Neural cell (in vitro differentiated cells): ENCODE results near the gene SKA3. TPM values are rescaled to one million over a fixed set of nuclear protein-coding genes. Genes with fewer than 3 reads are reported as not detected.

Experiments used
- H2AFZ ChIP-seq: fragments of 200-600, 300-800 bp; sonication (generic), shearing (Covaris generic); 2 replicates; pipeline ENCODE4 v1.6.0; 2014; ENCODE audit warnings: low read depth, mild to moderate bottlenecking, antibody characterized with exemption, low read length, moderate library complexity
- H3F3A ChIP-seq: fragments of 200-600 bp; shearing (Covaris generic); 2 replicates; pipeline ENCODE4 v1.6.1; 2016; ENCODE audit warnings: mild to moderate bottlenecking, moderate library complexity, mixed read lengths, antibody characterized with exemption, low read length; ENCODE audit not compliant: insufficient read depth, poor library complexity, severe bottlenecking
- H3K27ac ChIP-seq: fragments of 200-600, 300-800 bp; sonication (generic), shearing (Covaris generic); 2 replicates; pipeline ENCODE4 v1.5.1; 2014; ENCODE audit warnings: mild to moderate bottlenecking, low read length, moderate library complexity
- H3K27me3 ChIP-seq: fragments of 300-800, 200-600 bp; sonication (generic), shearing (Covaris generic); 2 replicates; pipeline ENCODE4 v1.6.0; 2014; ENCODE audit warnings: mild to moderate bottlenecking, low read depth, low read length, moderate library complexity; ENCODE audit not compliant: insufficient read depth
- H3K36me3 ChIP-seq: fragments of 300-800, 200-600 bp; sonication (generic), shearing (Covaris generic); 2 replicates; pipeline ENCODE4 v1.5.1; 2014; ENCODE audit warnings: mild to moderate bottlenecking, antibody characterized with exemption, low read length, moderate library complexity; ENCODE audit not compliant: insufficient read depth
- H3K4me2 ChIP-seq: fragments of 300-800, 200-600 bp; sonication (generic), shearing (Covaris generic); 2 replicates; pipeline ENCODE4 v1.6.0; 2014; ENCODE audit warnings: mild to moderate bottlenecking, low read length
- H3K4me3 ChIP-seq: fragments of 300-800, 200-600 bp; sonication (generic), shearing (Covaris generic); 2 replicates; pipeline ENCODE4 v1.5.1; 2014; ENCODE audit warnings: mild to moderate bottlenecking, low read length, moderate library complexity
- H3K79me2 ChIP-seq: fragments of 200-600 bp; shearing (Covaris generic); replicated peaks from 2 replicates; pipeline ENCODE4 v1.6.0; 2014; ENCODE audit warnings: mild to moderate bottlenecking, low read length, moderate library complexity; ENCODE audit not compliant: insufficient read depth
- H3K9ac ChIP-seq: fragments of 300-800, 200-600 bp; sonication (generic), shearing (Covaris generic); 2 replicates; pipeline ENCODE4 v1.6.1; 2016; ENCODE audit warnings: mild to moderate bottlenecking, low read length, mixed read lengths
- H3K9me2 ChIP-seq: fragments of 200-600 bp; shearing (Covaris generic); 2 replicates; pipeline ENCODE4 v1.6.1; 2016; ENCODE audit warnings: mild to moderate bottlenecking, low read length, mixed read lengths; ENCODE audit not compliant: insufficient read depth
- H3K9me3 ChIP-seq: fragments of 200-600, 300-800 bp; sonication (generic), shearing (Covaris generic); 2 replicates; pipeline ENCODE4 v1.6.1; 2016; ENCODE audit warnings: mild to moderate bottlenecking, mixed run types, low read length, moderate library complexity, mixed read lengths
- H4K20me1 ChIP-seq: fragments of 200-600 bp; shearing (Covaris generic); 2 replicates; pipeline ENCODE4 v1.6.1; 2016; ENCODE audit warnings: mild to moderate bottlenecking, mixed run types; ENCODE audit not compliant: insufficient read depth
- CTCF ChIP-seq: fragments of 450-650 bp; IDR thresholded peaks from 2 replicates; pipeline ENCODE4 v1.5.1; 2014; ENCODE audit warnings: antibody characterized with exemption, mild to moderate bottlenecking, moderate library complexity; ENCODE audit not compliant: poor library complexity, severe bottlenecking
- EP300 ChIP-seq: fragments of 450-650 bp; conservative IDR thresholded peaks from 2 replicates; pipeline ENCODE4 v1.6.1; 2014; ENCODE audit warnings: antibody characterized with exemption, mild to moderate bottlenecking, moderate library complexity; ENCODE audit not compliant: poor library complexity, severe bottlenecking
- EZH2 ChIP-seq: fragments of 200-600, 300-800 bp; shearing (Covaris generic), sonication (generic); IDR thresholded peaks from 2 replicates; pipeline ENCODE4 v1.6.1; 2014; ENCODE audit warnings: antibody characterized with exemption, low read length, borderline replicate concordance, mild to moderate bottlenecking; ENCODE audit not compliant: insufficient read depth, poor library complexity, severe bottlenecking
- MXI1 ChIP-seq: fragments of 450-650 bp; conservative IDR thresholded peaks from 2 replicates; pipeline ENCODE4 v1.6.1; 2014; ENCODE audit warnings: antibody characterized with exemption, mild to moderate bottlenecking; ENCODE audit not compliant: poor library complexity, severe bottlenecking
- POLR2AphosphoS5 ChIP-seq: IDR thresholded peaks from 2 replicates; pipeline ENCODE4 v1.6.1; 2012
- RAD21 ChIP-seq: fragments of 450-650 bp; conservative IDR thresholded peaks from 2 replicates; pipeline ENCODE4 v1.6.1; 2014; ENCODE audit warnings: antibody characterized with exemption, mild to moderate bottlenecking, moderate library complexity
- REST ChIP-seq: IDR thresholded peaks from 2 replicates; pipeline ENCODE4 v1.6.1; 2012; ENCODE audit warnings: borderline replicate concordance
- SMC3 ChIP-seq: fragments of 450-650 bp; conservative IDR thresholded peaks from 2 replicates; pipeline ENCODE4 v1.6.1; 2014; ENCODE audit warnings: antibody characterized with exemption, mild to moderate bottlenecking, moderate library complexity; ENCODE audit not compliant: poor library complexity
- TAF1 ChIP-seq: IDR thresholded peaks from 2 replicates; pipeline ENCODE4 v1.6.1; 2012; ENCODE audit warnings: low read depth
- polyA minus RNA-seq: library from RNA; depleted of rRNA, polyadenylated mRNA; stranded (reverse); fragments of >200 nt; gene quantifications from 2 replicates; pipeline ENCODE4 v1.2.3, GENCODE V29; 2014
- polyA plus RNA-seq: library from polyadenylated mRNA; depleted of rRNA; stranded (reverse); fragments of >200 nt; gene quantifications from 2 replicates; pipeline ENCODE4 v1.2.3, GENCODE V29; 2014

SKA3 gene
- 1.1 and 1.3 TPM in 2 replicates for polyA plus RNA-seq
- polyA minus RNA-seq: 6.4 and 8.5 TPM in 2 replicates

GRCh38 chr13:21176215-21176981, at the start of gene SKA3, which contains the start of gene MRPL57:
SKA3 (minus strand) TSS chr13:21176552; CDS start chr13:21176477, 75 bp downstream.
MRPL57 (plus strand) TSS chr13:21176658; CDS start chr13:21176917, 259 bp downstream.
- TF ChIP-seq RAD21: peak; percentile 55
- peak; percentile 62 for TF ChIP-seq SMC3
- peak; percentile 54 for TF ChIP-seq CTCF
- TF ChIP-seq POLR2AphosphoS5: peak; percentile 96
- TF ChIP-seq MXI1: peak; percentile 99
- TF ChIP-seq EP300: peak; percentile 68
- peak; percentile 97 for TF ChIP-seq REST
- TF ChIP-seq TAF1: peak; percentile 96
- no peak for TF ChIP-seq EZH2
- Histone ChIP-seq H3K79me2 (peaks cover 12% of the 10 kb centered on the region), H3F3A (no peaks in the 10 kb centered on the region), H3K36me3 (no peaks in the 10 kb centered on the region), H3K9me3 (no peaks in the 10 kb centered on the region), H3K4me3 (peak within 1 kb of the TSS; percentile 80), H2AFZ (peak within 1 kb of the TSS; percentile 66), H3K4me2 (peak within 1 kb of the TSS; percentile 93), H3K9me2 (no peaks in the 10 kb centered on the region), H3K27ac (peak within 1 kb of the TSS; percentile 91), H3K27me3 (no peaks in the 10 kb centered on the region), H4K20me1 (no peaks in the 10 kb centered on the region), H3K9ac (peak within 1 kb of the TSS; percentile 89)

- no peaks in the 10 kb centered on the region for H3K9me2 ChIP-seq
- H4K20me1 ChIP-seq: no peaks in the 10 kb centered on the region
- no peak overlapping the region for H3K27ac ChIP-seq
- H3K9me3 ChIP-seq: no peaks in the 10 kb centered on the region
- no peaks in the 10 kb centered on the region for H3K36me3 ChIP-seq
- H3K4me3 ChIP-seq: no peak overlapping the region
- no peaks in the 10 kb centered on the region for H3K27me3 ChIP-seq
- no peak overlapping the region for H3K9ac ChIP-seq
- H3K4me2 ChIP-seq: no peak overlapping the region
- no peak for TF ChIP-seq POLR2AphosphoS5
- no peak for TF ChIP-seq EZH2
- no peak for TF ChIP-seq CTCF
- TF ChIP-seq SMC3: no peak
- TF ChIP-seq TAF1: no peak
- TF ChIP-seq MXI1: no peak
- TF ChIP-seq EP300: no peak
- TF ChIP-seq RAD21: no peak
- TF ChIP-seq REST: no peak
- H3K79me2 ChIP-seq: no peaks in the 10 kb centered on the region
- no peaks in the 10 kb centered on the region for H3F3A ChIP-seq
- H2AFZ ChIP-seq: no peak overlapping the region
These were observed 48.7 kb upstream of the SKA3 start for GRCh38 chr13:21225082-21225481.
